Kidney glomerular epithelial cell (primary cell): ENCODE data around the gene CELSR1.
"Not testable (repeated sequence)": the region's sequence is repeated elsewhere in the genome, so short reads cannot be mapped to it uniquely, and the experiment has no call there.

Experiments
- DNase-seq: peaks from one replicate; lab custom pipeline; 2025; lab: John Stamatoyannopoulos, UW

Gene CELSR1

GRCh38 chr22:46419754-46420571, 117.5 kb downstream of the CELSR1 start:
- no peak for DNase-seq

GRCh38 chr22:46418827-46419226, 118.6 kb downstream of the CELSR1 start:
- DNase-seq, result no peak

- no peak for DNase-seq
These were observed 119.7 kb downstream of the CELSR1 start for GRCh38 chr22:46417769-46418168.

- peak; percentile 92 for DNase-seq
These were observed 120.4 kb downstream of the CELSR1 start for GRCh38 chr22:46416891-46417580.

GRCh38 chr22:46416520-46416871, 120.9 kb downstream of the CELSR1 start:
- peak; percentile 92 for DNase-seq

GRCh38 chr22:46415776-46416519, 121.5 kb downstream of the CELSR1 start:
- DNase-seq, result no peak

GRCh38 chr22:46414704-46415103, 122.7 kb downstream of the CELSR1 start:
- no peak for DNase-seq

GRCh38 chr22:46413725-46414379, 123.6 kb downstream of the CELSR1 start:
- DNase-seq, result no peak

GRCh38 chr22:46411347-46411746, 126.1 kb downstream of the CELSR1 start:
- no peak for DNase-seq

- no peak for DNase-seq
These were observed 127.1 kb downstream of the CELSR1 start for GRCh38 chr22:46410291-46410808.

GRCh38 chr22:46409631-46410210, 127.7 kb downstream of the CELSR1 start:
- no peak for DNase-seq

- no peak for DNase-seq
These were observed 128.6 kb downstream of the CELSR1 start for GRCh38 chr22:46408568-46409506.

- DNase-seq, result no peak
These were observed 129.7 kb downstream of the CELSR1 start for GRCh38 chr22:46407748-46408147.

- no peak for DNase-seq
These were observed 130.6 kb downstream of the CELSR1 start for GRCh38 chr22:46406791-46407190.

- no peak for DNase-seq
These were observed 131.1 kb downstream of the CELSR1 start for GRCh38 chr22:46406349-46406748.

- DNase-seq, result no peak
These were observed 131.5 kb downstream of the CELSR1 start for GRCh38 chr22:46405901-46406300.

GRCh38 chr22:46403880-46404279, 133.5 kb downstream of the CELSR1 start:
- not testable (repeated sequence) for DNase-seq

- DNase-seq, result no peak
These were observed 134.9 kb downstream of the CELSR1 start for GRCh38 chr22:46402505-46402904.

GRCh38 chr22:46401370-46401769, 136.1 kb downstream of the CELSR1 start:
- DNase-seq, result no peak

- no peak for DNase-seq
These were observed 138.0 kb downstream of the CELSR1 start for GRCh38 chr22:46399251-46400024.
